Measurements from ENCODE around the gene TMEM86A.

Gene TMEM86A

DNA sequence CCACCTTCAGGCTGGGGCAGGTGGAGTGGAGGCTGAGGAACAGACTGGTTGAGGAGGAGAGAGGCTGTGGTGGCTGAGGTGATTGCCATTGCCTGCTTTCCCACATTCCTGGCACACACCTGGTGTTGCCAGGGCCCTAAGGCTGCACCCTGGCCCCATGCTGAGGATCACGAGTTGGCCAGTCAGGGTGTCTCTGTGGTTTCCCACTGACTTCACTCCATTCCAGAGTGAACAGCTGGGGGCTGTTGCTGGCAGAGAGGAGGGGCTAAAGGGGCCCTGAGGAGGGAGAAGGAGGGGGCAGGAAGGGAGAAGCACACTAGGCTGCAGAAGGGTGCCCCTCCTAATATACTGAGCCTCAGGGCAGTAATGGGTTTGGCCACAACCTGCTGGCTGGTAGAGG lies 1.8 kb downstream of the TMEM86A start:
- no peak for DNase-seq (ENCODE audit: low read depth in 2 of 2)

DNA sequence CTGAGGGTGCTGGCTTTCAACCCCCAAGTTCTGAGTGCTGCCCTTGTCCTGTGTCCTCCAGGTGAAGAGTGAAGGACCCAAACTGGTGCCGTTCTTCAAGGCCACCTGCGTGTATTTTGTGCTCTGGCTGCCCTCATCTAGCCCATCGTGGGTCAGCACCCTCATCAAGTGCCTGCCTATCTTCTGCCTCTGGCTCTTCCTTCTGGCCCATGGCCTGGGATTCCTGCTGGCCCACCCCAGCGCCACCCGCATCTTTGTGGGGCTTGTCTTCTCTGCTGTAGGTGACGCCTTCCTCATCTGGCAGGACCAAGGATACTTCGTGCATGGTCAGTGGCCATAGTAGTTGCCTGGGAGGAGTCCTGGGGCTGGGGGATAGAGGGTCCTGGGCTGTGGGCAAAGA lies 2.3 kb downstream of the TMEM86A start:
- DNase-seq (ENCODE audit: low read depth in 2 of 2): no peak

DNA sequence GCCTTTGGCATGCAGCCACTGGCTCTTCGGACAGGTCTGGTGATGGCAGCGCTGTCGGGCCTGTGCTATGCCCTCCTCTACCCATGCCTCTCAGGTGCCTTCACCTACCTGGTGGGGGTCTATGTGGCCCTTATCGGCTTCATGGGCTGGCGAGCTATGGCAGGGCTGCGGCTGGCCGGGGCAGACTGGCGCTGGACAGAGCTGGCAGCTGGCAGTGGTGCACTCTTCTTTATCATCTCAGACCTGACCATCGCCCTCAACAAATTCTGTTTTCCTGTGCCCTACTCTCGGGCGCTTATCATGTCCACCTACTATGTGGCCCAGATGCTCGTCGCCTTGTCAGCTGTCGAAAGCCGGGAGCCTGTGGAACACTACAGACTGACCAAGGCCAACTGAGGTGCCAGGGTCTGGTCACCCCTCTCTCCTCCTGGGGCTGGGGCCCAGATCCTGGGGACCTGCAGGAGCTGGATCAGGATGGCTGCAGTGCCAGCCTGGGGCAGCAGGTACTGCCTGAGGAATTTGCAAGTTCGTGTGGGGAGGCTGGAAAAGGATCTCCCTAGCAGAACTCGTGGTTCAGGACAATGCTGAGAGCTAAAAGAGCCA lies 3.1 kb downstream of the TMEM86A start:
- DNase-seq (ENCODE audit: low read depth in 2 of 2): no peak

DNA sequence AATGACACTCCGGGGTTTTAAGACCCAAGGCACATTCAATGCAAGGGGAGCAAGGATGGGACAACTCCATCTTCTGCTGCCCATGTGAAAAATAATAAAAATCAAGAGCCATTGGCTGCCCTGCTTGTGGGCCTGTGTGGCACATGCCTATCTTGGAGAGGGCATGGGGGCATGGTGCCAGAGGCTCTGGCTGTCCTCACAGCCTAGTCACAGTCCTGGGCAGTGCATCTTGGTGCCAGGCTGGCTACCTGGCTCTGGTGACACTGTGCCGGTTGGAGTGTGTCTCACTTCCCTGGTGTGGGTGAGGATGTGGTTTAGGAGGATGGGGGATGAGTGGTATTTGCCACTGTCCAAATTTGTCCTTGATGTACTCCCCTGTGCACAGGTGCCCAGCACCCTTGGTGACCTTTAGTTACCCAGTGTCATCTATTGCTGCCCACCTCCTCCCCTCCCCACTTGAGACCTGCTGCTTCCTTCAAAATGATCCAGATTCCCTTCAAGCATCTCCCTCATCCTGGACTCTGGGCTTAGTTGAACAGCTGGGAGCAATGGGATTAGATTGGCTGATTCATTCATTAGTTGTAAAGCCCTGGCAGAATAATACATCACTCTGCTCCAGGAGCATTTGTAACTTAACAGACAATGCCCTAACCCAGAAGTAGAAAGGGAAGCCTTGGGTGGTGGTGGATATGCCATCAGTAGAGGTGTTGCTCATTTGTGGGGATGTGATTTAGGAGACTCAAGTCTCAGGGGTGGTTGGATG lies 4.6 kb downstream of the TMEM86A start:
- no peak for DNase-seq (ENCODE audit: low read depth in 2 of 2)

DNA sequence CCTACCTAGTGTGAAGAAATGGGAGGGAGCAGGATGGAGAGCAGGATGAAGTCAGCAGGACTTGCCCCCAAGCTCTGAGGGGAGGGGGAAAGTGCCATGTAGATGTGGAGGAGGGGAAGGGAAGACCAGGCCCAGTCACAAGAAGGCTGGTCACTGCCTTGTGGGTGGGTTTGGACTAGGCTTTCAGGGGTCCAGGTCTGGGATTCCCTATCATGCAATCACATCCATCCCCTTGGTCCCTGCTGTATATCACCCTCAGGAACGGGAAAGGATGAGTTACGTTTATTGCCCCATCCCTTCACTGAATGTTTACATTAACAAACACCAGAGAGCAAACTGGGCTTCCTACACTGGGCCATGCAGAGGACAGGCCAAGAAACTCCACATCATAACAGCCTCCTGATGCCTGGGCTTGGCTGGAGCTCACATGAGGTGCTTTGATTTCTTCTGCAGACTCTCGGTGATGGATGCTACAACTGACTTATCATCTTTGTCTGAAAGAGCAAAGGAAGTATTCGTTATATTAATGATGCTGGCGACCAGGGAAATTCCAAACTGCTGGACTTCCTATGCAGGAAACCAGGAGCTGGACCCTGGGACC lies 5.6 kb downstream of the TMEM86A start:
- no peak for DNase-seq (ENCODE audit: low read depth in 2 of 2)

DNA sequence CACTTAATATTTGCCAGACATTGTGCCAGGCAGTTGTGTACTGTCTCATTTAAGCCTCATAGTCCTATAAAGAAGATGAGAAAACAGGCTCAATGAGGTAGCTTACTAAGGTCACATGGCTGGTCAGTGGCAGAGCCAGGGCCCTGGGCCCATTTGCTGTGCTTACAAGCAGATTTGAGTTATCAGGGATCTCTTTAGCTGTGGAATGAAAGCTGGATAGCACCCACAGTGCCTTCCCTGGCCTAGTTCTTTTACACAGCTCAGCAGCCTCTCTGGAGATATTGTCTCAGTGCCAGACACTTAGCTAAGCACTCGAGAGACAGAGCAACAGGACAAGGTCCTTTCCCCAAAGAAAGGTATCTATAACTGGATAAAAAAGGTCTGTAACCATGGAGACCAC lies 6.1 kb downstream of the TMEM86A start:
- no peak for DNase-seq (ENCODE audit: low read depth in 2 of 2)

DNA sequence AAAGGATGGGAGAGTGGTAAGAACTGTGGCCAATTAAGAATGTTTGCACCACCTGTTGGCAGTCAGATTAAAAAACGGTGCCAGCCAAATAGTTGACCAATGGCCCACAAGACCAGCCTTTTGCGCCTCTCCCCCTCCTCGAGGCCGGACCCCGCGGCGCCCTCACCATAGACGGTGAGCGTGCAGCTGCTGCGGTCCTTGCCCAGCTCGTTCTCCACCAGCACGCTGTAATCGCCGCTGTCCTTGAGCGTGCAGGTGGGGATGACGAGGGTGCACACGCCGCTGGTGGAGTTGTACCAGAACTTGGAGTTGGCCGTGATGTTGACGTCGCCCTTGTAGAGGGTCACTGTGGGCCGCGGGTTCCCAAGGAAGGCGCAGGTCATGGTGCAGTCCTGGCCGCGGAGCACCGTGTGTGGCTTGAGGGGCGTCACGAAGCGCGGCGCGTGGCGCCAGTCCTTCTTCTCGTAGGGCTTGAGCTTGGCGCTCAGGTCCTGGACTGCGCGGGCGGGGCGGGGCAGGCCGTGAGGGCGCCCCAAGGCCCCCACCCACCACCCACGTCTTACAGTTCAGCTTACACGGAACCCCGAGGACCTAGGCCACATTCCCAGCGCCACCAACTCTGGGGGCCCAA lies 7.2 kb downstream of the TMEM86A start:
- no peak for DNase-seq (ENCODE audit: low read depth in 2 of 2)

DNA sequence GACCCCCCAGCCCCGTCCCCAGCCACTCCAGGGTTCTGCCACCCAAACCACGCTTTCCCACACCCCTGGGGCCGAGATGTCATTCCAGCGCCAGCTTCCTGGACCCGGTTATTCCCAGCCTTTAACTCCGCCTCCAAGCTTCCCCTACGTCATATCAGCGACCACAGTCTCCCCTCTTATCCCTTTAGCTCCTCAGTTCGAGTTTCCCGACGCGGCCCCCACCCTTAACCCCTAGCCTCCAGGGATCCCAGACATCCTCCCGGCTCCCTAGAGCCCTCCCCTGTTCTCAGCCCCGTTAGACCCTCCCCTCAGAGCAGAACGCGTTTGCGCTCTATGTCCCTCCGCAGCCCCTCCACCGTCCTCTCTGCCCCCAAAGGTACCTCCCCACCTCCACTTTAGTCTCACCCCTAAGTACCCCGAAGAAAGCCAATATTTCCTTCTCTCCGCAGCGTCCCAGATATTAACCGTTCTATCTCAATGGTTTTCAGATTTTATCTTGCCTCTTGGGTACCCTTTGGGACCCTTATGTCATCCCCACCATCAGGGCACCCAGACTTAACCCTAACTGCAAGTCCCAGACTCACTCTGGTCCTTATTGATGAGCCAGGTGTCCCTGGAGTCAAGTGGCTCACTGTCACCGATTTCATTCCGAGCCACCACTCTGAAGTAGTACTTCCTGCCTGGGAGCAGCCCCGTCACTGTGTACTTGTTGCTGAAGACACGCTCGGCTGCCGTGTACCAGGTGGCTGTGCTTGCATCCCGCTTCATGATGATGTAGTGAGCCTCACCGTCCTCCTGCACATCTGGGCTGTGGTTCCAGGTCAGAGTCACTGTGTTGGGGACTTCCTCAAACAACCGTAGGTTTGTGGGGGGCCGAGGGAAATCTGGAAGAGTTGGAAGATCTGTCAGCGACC lies 8.0 kb downstream of the TMEM86A start:
- no peak for DNase-seq (ENCODE audit: low read depth in 2 of 2)

DNA sequence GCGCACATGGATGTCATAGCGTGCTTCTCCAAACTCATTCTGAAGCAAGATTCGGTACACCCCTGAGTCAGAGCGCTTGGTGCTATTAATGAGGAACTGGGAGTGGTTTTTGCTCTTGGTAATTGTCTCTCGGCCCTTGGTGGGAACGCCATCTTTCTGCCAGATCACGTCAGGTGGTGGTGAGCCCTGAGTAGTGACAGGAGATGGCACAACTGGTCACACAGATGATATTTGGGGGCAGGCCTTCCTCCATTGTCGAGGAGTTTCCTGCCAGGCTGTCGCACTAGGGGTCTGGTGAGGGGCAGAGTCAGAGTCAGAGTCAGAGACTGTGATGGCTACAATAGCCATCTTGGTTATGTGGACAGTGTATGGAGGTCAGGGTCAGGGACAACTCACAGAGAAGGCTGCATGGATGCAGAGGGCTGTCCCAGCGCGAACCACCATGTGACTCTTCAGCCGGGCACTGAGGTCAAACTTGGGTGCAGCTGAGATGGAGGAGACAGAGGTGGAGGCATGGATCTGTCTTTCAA lies 9.3 kb downstream of the TMEM86A start:
- DNase-seq (ENCODE audit: low read depth in 2 of 2): no peak

DNA sequence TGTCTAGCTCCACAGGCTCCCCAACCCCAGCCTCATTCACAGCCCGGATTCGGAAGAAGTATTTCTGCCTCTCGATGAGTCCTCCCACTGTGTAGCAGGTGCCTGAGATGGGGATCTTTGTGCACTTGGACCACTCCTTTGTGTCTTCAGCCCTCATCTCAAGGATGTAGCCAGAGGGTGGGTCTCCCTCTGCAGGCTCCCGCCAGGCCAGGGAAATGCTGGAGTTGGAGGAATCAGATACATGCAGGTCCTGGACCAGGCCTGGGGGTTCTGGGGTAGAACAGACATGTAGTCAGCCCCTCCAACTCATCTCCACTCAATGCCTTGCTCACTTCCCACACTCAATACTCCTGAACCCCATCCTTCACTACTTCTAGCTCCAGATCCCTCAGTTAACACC lies 10.8 kb downstream of the TMEM86A start:
- no peak for DNase-seq (ENCODE audit: low read depth in 2 of 2)

DNA sequence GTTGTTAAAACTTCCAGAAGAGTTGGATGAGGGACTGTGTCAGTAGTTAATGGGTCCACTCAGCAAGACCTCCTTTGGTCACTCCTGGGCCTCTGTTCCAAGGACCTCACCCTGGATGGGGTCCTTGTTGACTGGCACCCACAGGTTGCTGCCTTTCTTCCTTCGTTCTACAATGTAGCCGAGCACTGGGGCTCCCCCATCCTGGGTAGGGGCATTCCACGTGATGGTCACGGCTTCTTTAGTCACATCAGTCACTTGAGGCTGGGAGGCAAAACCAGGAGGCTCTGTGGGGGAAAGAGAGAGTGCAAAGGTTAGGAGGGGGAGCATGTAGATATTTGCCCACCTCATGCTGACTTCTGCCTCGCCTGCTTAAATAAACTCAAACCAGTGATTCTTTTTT lies 12.0 kb downstream of the TMEM86A start:
- no peak for DNase-seq (ENCODE audit: low read depth in 2 of 2)

DNA sequence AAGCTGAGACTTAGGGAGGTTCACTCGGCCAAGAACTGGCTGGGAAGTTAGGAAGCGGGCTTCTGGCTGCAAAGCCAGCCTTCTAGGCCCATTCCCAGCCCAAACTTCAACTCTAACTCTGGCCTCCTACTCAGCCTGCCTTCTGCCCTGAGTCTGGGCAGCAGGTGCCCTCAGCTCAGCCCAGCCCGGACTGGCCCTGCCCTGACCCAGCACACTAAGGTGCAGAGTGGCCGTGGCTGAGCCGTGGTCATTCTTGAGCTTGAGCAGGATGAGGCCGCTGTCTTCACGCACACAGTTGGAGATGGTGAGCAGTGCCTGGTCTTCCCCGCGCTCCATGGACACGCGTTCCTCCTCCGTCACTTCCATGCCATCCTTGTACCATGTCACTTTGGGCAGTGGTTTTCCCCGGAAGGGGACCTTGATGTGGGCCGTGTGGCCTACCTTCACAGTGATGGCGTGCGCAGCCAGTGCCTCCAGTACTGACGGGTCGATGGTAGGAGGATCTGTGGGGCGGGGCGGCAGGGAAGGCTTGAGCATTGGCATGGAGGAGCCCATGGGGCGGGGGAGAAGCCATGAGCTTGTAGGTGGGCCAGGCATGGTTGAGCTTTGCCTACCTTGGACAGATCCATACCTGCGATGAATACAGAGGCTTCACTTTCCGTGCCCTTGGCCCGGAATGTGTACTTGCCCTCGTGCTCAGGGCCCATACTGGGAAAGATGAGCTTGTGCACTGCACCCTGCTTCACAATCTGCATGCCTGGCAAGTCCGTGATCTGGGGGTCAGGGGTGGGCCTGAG lies 15.3 kb downstream of the TMEM86A start:
- DNase-seq (ENCODE audit: low read depth in 2 of 2): no peak

DNA sequence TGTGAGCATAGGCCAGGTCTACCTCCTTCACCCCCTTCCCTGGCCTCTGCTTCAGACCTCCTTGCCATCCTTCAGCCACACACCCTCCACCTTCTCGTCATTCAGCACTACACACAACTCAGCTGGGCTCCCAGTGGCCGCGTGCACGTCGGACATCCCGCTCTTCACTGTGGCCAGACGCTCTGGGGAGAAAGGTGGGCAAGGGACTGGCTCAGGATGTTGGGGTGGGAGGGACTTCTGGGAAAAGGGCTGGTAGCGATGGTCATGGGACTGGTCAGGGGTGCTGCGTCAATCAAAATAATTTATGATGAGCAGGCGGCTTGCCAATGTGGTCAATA lies 15.8 kb downstream of the TMEM86A start:
- no peak for DNase-seq (ENCODE audit: low read depth in 2 of 2)

DNA sequence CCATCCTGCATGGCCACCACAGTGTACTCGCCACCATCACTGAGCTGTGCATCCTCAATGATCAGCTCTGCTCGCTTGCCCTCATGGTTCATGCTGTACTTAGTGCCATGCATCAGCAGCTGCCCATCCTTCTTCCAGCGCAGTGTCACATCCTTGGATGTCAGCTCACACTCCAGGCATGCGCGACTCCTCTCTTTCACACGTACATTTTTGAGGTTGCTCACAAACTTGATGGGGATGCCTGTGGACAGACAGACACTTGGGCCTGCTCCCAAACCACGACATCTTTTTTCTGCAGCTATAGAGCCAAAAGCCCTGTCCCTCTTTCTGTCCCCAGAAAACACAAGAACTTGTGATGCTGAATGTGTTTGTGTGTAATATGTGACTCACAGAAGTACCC lies 16.9 kb downstream of the TMEM86A start:
- DNase-seq (ENCODE audit: low read depth in 2 of 2): no peak

DNA sequence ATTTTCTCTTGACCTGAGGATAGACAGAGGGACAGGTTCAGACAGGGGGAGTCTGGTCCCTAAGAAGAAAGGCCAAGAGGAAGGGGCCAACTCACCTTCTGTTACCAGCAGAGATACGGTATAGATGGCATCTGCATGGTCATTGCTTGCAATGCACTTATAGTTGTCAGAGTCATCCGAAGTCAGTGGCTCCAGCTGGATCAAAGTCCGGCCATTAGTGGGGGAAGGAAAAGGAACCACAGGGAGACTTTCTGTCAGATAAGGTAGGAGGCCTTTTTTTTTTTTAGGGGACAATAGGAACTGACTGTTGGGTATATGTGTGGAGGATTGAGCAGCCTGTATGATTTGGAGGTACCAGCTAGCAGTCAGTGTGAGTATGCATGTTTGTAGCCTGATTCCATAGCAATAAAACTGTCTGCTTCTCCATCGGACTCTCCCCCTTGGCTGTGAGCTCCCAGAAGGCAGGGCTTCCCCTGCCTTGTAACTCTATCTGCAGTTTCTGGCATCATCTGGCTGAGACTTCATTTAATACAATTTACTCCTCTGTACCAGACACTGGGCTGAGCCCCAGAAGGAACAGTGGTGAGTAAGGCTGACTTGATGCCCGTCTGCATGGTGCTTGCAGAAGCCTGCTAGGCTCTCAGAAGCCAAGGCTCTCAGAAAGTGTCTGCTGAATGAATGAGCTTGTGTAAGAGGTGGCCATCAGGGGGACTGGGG lies 21.7 kb downstream of the TMEM86A start:
- no peak for DNase-seq (ENCODE audit: low read depth in 2 of 2)

DNA sequence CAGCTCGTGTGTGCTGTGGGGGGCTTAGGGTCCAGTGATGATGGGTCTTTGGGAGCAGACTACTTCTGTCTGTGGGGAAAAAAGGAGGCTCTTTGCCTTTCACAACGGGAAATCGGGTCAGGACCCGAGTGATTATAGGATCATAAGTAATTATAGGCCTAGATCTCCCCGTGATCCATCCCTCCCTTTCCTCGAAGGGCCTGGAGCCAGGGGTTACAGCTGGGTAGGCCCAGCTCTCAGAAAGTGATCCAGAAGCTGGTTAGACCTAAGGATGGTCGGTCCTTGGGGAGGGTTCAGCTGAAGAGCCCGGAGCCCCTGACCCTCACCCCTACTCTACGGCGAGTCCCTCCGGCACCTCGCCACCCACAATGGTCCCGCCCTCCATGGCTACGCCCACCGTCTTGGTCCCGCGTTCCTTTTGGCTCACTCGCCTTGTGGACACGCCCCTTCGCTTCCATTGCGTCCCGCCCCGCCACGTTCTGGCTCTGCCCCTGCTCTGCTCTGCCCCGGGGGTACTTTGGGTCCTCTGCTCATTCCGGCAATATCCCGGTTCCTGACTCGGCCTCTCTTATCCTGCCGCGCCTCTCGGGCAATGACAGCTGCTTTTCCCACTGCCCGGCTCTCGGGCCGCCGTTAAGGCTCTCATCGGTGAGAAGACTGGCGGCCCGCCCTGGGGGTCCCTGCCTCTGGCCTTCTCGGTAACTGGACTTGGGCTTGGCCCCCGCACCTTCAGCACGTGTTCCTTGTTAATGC lies 22.4 kb downstream of the TMEM86A start:
- peak; percentile 66 to 82 for DNase-seq (ENCODE audit: low read depth in 2 of 2)

DNA sequence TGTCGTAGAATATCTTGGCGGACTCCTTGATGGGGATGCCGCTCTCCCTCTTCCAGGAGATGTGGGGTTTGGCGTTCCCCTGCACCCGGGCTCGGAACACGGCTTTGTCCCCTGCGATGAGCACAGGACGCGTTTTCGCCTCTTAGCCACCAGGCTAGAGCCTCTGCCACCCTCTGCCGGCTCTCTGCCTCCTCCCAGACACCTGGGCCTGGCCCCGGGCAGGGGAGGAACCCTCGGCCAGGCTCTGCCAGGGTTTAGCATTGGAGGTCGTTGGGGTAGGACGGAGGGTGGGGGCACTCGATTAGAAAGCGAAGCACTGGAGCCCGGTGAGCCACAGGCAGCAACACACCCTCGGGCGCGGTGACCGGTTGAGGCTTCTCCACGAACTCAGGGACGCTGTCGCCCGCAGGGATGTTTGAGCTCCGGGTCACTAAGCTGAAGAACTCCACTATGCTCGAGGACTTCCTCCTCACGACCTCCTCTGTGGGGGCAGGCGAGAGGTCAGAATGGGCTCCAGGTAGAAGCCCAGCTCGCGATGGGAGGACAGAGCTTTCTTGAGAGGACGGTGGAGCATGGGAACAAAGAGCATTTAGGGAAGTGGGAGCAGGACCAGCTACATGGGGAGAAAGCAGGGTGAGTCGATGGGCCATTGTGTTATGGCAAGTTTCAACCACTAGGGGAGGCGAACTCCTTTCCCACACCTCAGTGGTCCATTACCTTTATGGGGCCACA lies 23.1 kb downstream of the TMEM86A start:
- no peak for DNase-seq (ENCODE audit: low read depth in 2 of 2)

DNA sequence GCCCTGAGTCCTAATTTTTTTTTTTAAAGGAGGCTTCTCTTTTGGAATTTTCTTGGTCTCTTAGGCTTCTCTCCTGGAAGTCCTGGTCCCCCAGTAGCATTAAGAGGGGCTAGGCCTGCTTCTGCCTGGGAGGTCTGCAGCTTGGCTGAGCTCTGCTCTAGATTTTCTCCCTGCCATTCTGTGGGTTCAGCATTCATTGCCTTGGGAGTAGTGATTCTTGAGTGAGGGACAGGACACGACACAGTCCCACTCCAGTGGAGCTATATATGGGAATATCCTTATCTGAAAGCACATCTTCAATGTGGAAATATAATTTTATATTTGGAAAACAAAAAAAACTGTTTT lies 23.7 kb downstream of the TMEM86A start:
- DNase-seq (ENCODE audit: low read depth in 2 of 2): no peak

DNA sequence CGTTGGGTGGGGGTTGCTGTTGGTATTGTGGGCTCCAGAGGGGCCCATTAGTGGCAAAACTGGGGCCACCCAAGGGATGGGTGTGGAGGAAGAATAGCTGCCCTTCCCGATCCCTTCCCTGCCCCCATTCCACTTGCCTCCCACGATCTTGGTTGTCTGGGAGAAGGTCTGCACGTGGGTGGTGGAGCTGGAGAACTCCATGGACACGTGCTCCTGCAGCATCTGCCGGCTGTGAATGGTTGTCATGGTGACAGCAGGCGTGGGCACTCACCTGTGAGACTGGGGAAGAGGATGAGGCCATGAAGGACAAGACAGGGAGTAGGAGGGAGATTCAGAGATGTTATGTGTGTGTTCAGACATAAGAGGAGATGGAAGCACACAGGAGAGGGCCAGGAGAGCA lies 25.4 kb downstream of the TMEM86A start:
- no peak for DNase-seq (ENCODE audit: low read depth in 2 of 2)

All from stimulated activated CD8-positive, alpha-beta memory T cell treated with anti-CD3 and anti-CD28 coated beads, Interleukin-2, amount 100 ng/mL, for 48 hours (primary cell).